ENCODE results near the gene CDC23. TPM values are rescaled to one million over a fixed set of nuclear protein-coding genes. Genes with fewer than 3 reads are reported as not detected.

CDC23 gene
- total and polyA plus RNA-seq, 2 donors (not counting 1 experiment from before 2014, with no cell fraction given), result 11.8 to 35.4 TPM

- DNase-seq (no peak), ATAC-seq (ENCODE audit: low read depth) (no peak)
- CTCF ChIA-PET, result interaction anchor here (0.5 to 1.6 kb wide), 5 partner anchors 9 to 480 kb away, joined by 3 to 6 read pairs (median 4); no protein-coding TSS in a partner anchor
- Histone ChIP-seq H3K36me3 (replicated peaks in 1 of 2; ENCODE audit: control extremely low read depth in 1 of 2, control insufficient read depth in 1 of 2, extremely low read depth in 1 of 2, insufficient read depth in 2 of 2, low read length in 1 of 2) (no peaks in the 10 kb centered on the region), H3K4me2 (replicated peaks; ENCODE audit: low read depth, low read length, poor library complexity, severe bottlenecking) (no peak overlapping the region), H3K27ac (ENCODE audit: low read length in 2 of 2) (no peak overlapping the region), H3K4me1 (ENCODE audit: control insufficient read depth in 2 of 2, insufficient read depth in 2 of 2, low read length in 2 of 2) (peaks cover 5 to 8% of the 10 kb centered on the region in 2 donors), H3K9me3 (ENCODE audit: control extremely low read depth in 1 of 3, control insufficient read depth in 2 of 3, insufficient read depth in 1 of 3, low read length in 2 of 3) (peaks cover 0 to 4% (median 0%) of the 10 kb centered on the region in 3 donors), H3K79me2 (ENCODE audit: control insufficient read depth, insufficient read depth, low read length) (no peaks in the 10 kb centered on the region), H3K4me3 (ENCODE audit: control extremely low read depth in 1 of 5, extremely low read depth in 1 of 5, insufficient read depth in 1 of 5, low read depth in 2 of 5, low read length in 4 of 5) (no peak overlapping the region), H2AFZ (ENCODE audit: insufficient read depth, low read depth, low read length, poor library complexity, severe bottlenecking) (no peak overlapping the region), H3K9ac (ENCODE audit: low read length) (no peak overlapping the region), H4K20me1 (ENCODE audit: control insufficient read depth, insufficient read depth, low read length, poor library complexity, severe bottlenecking) (no peaks in the 10 kb centered on the region), H3K27me3 (replicated peaks in 1 of 4; ENCODE audit: control extremely low read depth in 1 of 4, control insufficient read depth in 3 of 4, insufficient read depth in 4 of 4, low read length in 3 of 4) (peaks cover 0 to 6% (median 5%) of the 10 kb centered on the region in 4 experiments)
- POLR2A ChIA-PET, result interaction anchor here (0.6 kb wide), 1 partner anchor 34 kb away, joined by 4 read pairs; no protein-coding TSS in a partner anchor
- peaks cover 16% of the 10 kb centered on the region for H3K27me3 Mint-ChIP-seq
- WGBS (ENCODE audit: insufficient coverage), result 88% methylated on average over 4 of the region's 4 CpGs
- TF ChIP-seq CTCF (IDR thresholded peaks at IDR 0.05) (no peak), EZH2 (IDR thresholded peaks at IDR 0.05; ENCODE audit: borderline replicate concordance, insufficient read depth, low read depth, low read length, poor library complexity, severe bottlenecking) (no peak)
- peaks cover 9% of the 10 kb centered on the region for H3K4me1 Mint-ChIP-seq
- H3K9me3 Mint-ChIP-seq (ENCODE audit: insufficient read depth), result no peaks in the 10 kb centered on the region
- no peak overlapping the region for H3K4me3 Mint-ChIP-seq
- intact Hi-C loops (cut with micrococcal nuclease), result no loop called here
- H3K27ac Mint-ChIP-seq, result no peak overlapping the region
These were observed 72.9 kb downstream of the CDC23 start for GRCh38 chr5:138140268-138140667.

DNA sequence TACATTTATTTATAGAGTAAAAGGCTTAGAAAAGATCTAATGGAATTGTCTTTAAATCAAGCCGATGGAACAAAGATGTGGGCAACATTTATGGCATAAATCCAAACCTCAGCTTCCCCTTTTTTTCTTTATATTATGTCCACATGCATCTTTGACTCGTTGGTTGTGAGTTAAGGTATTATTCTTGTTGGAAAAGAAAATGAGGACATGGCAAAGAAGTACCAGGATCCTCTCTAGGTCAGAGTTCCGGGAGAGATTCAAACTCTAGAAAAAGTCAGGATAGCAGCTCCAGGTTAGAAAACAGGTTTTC, 73.4 kb downstream of the CDC23 start:
- no peak overlapping the region for H3K27ac Mint-ChIP-seq
- H3K9ac ChIP-seq (ENCODE audit: low read length), result no peak overlapping the region
- peaks cover 16% of the 10 kb centered on the region for H3K27me3 Mint-ChIP-seq
- H3K79me2 ChIP-seq (ENCODE audit: control insufficient read depth, insufficient read depth, low read length), result no peaks in the 10 kb centered on the region
- WGBS (ENCODE audit: insufficient coverage), result 89% methylated on average over 1 of the region's 3 CpGs
- no peaks in the 10 kb centered on the region for H4K20me1 ChIP-seq (ENCODE audit: control insufficient read depth, insufficient read depth, low read length, poor library complexity, severe bottlenecking)
- peaks cover 0 to 4% (median 0%) of the 10 kb centered on the region in 3 donors for H3K9me3 ChIP-seq (ENCODE audit: control extremely low read depth in 1 of 3, control insufficient read depth in 2 of 3, insufficient read depth in 1 of 3, low read length in 2 of 3)
- peaks cover 0 to 6% (median 5%) of the 10 kb centered on the region in 4 experiments for H3K27me3 ChIP-seq (replicated peaks in 1 of 4; ENCODE audit: control extremely low read depth in 1 of 4, control insufficient read depth in 3 of 4, insufficient read depth in 4 of 4, low read length in 3 of 4)
- intact Hi-C loops (cut with micrococcal nuclease), result loop anchor here (10.0 kb wide), 1 partner anchor 475 kb away; no protein-coding TSS in a partner anchor
- H3K4me3 ChIP-seq (ENCODE audit: control extremely low read depth in 1 of 5, extremely low read depth in 1 of 5, insufficient read depth in 1 of 5, low read depth in 2 of 5, low read length in 4 of 5), result peak overlapping the region in 1 of 5 experiments; percentile 33
- H3K4me2 ChIP-seq (replicated peaks; ENCODE audit: low read depth, low read length, poor library complexity, severe bottlenecking), result peak overlapping the region; percentile 60
- H3K9me3 Mint-ChIP-seq (ENCODE audit: insufficient read depth), result no peaks in the 10 kb centered on the region
- no peak overlapping the region for H3K4me3 Mint-ChIP-seq
- TF ChIP-seq CTCF (IDR thresholded peaks at IDR 0.05) (no peak), EZH2 (IDR thresholded peaks at IDR 0.05; ENCODE audit: borderline replicate concordance, insufficient read depth, low read depth, low read length, poor library complexity, severe bottlenecking) (no peak)
- H3K4me1 ChIP-seq (ENCODE audit: control insufficient read depth in 2 of 2, insufficient read depth in 2 of 2, low read length in 2 of 2), result peaks cover 5 to 8% of the 10 kb centered on the region in 2 donors
- peaks cover 9% of the 10 kb centered on the region for H3K4me1 Mint-ChIP-seq
- no peaks in the 10 kb centered on the region for H3K36me3 ChIP-seq (replicated peaks in 1 of 2; ENCODE audit: control extremely low read depth in 1 of 2, control insufficient read depth in 1 of 2, extremely low read depth in 1 of 2, insufficient read depth in 2 of 2, low read length in 1 of 2)
- H2AFZ ChIP-seq (ENCODE audit: insufficient read depth, low read depth, low read length, poor library complexity, severe bottlenecking), result no peak overlapping the region
- H3K27ac ChIP-seq (ENCODE audit: low read length in 2 of 2), result no peak overlapping the region
- ChIA-PET POLR2A (interaction anchor here (0.6 kb wide), 1 partner anchor 35 kb away, joined by 4 read pairs; no protein-coding TSS in a partner anchor), CTCF (interaction anchor here (1.0 to 1.6 kb wide), 5 partner anchors 30 to 479 kb away, joined by 3 to 6 read pairs (median 4); no protein-coding TSS in a partner anchor)
- ATAC-seq (ENCODE audit: low read depth), result no peak
- no peak for DNase-seq
